Epithelial cell of esophagus (primary cell): ENCODE data around the gene RBM43.
A peak's percentile ranks its signal among the peaks of the same experiment; 100 is the strongest.

Experiments used
- DNase-seq: peaks from one replicate; pipeline ENCODE4 v3.0.0; 2010; ENCODE audit warnings: low read depth
- H3K4me3 ChIP-seq: 2 replicates; pipeline ENCODE4 v1.5.1; 2011; ENCODE audit warnings: mild to moderate bottlenecking, low read length, control low read depth
- TF ChIP-seq, protein P1 (sequence below): IDR thresholded peaks from 2 replicates; pipeline ENCODE4 v1.5.1; 2011; ENCODE audit warnings: low read depth, mild to moderate bottlenecking, low read length, control low read depth, inconsistent platforms; ENCODE audit not compliant: insufficient read depth; ENCODE audit errors: missing control alignments

The RBM43 gene

DNA sequence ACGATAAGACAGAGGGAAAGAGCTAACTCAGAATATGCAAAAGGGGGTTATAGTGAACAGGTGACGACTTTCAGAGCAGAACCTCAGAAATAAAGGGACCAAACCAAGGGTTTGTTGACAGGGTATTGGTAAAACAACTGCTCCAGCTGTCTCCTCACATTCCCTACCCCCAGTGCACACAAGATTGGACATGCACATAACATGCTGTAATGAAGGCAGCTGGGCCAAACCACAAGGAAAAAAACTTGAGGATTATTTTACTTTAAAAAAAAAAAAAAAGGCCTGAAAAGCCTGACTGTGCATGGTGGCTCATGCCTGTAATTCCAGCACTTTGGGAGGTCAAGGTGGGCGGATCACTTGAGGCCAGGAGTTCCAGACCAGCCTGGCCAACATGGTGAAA, 3.5 kb downstream of the RBM43 start:
- peak; percentile 88 for DNase-seq
- TF ChIP-seq, protein P1, sequence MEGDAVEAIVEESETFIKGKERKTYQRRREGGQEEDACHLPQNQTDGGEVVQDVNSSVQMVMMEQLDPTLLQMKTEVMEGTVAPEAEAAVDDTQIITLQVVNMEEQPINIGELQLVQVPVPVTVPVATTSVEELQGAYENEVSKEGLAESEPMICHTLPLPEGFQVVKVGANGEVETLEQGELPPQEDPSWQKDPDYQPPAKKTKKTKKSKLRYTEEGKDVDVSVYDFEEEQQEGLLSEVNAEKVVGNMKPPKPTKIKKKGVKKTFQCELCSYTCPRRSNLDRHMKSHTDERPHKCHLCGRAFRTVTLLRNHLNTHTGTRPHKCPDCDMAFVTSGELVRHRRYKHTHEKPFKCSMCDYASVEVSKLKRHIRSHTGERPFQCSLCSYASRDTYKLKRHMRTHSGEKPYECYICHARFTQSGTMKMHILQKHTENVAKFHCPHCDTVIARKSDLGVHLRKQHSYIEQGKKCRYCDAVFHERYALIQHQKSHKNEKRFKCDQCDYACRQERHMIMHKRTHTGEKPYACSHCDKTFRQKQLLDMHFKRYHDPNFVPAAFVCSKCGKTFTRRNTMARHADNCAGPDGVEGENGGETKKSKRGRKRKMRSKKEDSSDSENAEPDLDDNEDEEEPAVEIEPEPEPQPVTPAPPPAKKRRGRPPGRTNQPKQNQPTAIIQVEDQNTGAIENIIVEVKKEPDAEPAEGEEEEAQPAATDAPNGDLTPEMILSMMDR = no peak

DNA sequence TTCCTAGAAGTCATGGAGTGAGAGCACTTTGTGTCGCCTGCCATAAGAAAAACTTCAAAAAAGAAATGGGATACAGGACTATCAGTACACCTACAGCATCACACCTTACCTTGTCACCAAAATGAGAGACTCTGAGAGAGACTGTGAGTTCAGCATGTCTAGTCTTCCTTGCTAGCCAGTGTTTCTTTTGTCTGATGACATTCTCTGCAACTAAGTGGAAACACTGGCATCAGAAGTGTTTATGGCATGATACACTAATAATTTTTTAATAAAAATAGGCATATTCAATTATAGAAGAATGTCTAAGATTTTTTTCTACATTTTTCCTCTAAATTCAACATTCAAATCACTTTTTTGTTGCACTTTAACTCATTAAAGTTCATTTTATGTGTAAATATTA, 9.0 kb downstream of the RBM43 start:
- H3K4me3 ChIP-seq = no peak overlapping the region
- no peak for DNase-seq
- TF ChIP-seq, protein P1 = no peak

More for the DNA sequence above, 3.5 kb downstream of the RBM43 start:
- no peak overlapping the region for H3K4me3 ChIP-seq

DNA sequence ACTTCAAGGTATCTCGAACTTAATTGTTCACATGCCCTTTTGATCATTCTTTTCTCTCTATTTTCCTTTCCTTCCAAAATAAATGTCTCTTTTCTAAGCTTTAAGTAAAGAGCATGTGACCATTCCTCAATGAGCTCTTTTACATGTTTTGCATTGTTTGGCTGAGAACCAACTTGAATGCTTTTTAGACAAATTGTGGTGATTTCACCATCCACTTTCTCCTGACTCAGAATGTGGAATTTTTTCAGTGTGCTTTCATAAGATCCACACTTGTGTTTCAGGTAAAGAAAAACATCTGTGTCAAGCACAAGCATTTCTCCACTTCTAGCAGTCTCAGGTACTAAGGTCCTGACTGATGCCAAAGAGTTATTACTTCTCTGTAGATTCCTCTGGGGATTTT, 10.7 kb downstream of the RBM43 start:
- peak; percentile 58 for DNase-seq
- no peak overlapping the region for H3K4me3 ChIP-seq
- TF ChIP-seq, protein P1 = no peak

DNA sequence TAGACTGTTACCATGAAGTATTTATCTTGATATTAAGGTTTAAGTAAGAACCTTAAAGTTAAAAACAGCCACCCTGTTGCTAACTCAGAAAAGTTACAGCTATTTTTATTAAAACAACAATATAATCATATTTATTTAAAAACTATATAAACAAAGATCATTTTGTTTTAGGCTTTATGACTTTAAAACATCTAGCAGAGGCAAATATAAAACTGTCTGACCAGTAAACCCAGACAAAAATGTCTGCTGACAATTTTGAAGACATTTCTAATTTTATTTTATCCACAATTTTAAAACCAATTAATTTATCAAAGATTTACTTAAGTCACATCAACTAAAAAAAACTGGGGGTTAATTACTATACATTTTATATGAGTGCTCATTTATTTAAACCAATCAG, 14.2 kb downstream of the RBM43 start:
- TF ChIP-seq, protein P1 = no peak
- H3K4me3 ChIP-seq = no peak overlapping the region
- DNase-seq = no peak

DNA sequence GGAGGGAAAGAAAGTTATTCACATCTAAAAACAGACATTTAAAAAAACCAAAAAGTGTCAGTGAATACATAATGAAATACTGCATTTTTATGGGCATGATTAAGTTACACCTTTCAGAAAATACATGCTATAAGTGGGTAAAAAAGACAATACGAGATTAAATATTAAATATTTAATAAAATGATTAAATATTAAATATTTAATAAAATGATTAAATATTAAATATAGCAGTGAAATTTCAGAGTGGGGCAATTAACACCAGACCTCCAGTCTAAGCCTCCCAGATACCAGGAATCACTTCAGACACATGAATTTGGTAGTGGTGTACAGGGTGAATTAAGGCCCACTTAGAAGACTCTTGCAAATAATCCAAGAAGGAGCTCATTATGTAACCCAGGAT, 15.5 kb downstream of the RBM43 start:
- no peak for DNase-seq
- TF ChIP-seq, protein P1 = no peak
- H3K4me3 ChIP-seq = no peak overlapping the region

DNA sequence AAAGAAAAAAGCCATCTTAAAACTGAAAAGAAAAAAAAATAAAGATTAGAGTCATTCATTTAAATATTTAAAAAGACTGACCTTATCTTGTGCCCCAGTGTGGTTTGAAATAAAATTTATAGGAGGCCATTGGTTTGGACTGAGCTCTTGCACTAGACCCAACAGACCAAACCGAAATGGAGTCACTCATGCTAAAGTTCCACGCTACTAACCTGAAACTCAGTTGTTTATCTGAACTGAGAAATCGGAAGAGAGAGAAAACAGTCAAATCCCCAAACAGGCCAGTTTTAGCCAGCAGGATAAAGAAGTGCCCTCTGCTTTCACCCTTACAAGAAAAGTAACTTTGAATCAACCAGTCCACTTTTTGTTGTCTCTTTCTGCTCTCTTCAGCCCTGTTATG, 18.2 kb downstream of the RBM43 start:
- DNase-seq = no peak
- TF ChIP-seq, protein P1 = no peak
- H3K4me3 ChIP-seq = no peak overlapping the region

DNA sequence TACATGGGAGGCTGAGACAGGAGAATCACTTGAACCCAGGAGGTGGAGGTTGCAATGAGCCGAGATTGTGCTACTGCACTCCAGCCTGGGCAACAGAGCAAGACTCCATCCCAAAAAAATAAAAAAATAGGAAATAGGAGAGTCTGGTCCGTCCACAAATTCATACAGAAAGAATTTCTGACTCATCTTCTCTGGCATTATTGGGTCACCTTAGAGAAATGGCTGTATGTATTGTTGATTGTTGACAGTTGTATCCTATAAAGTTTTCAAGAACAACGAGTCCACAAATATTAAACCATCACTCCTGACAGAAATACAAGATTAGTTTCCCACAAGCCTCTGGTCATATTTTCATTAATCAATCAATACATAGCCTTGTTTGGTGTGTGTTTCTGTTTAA, 20.4 kb downstream of the RBM43 start:
- H3K4me3 ChIP-seq = no peak overlapping the region
- peak; percentile 56 for DNase-seq
- TF ChIP-seq, protein P1 = no peak
